T-cell (primary cell): Measurements from ENCODE around the gene HEY2. TPM values are rescaled to one million over a fixed set of nuclear protein-coding genes. Genes with fewer than 3 reads are reported as not detected.

Experiments
- ATAC-seq, 4 experiments: fragments of 200-7000 bp in 3 of 4; fragments of 150-1000 bp in 1 of 4; cut with Tn5 transposase; replicated peaks in 1 of 4; 1 replicate in 3 of 4; 2 replicates in 1 of 4; pipeline ENCODE4 v1.10.0; 2021; ENCODE audit warnings: moderate library complexity in 3 of 4, mild to moderate bottlenecking in 2 of 4, moderate number of reproducible peaks in 1 of 4
- CTCF ChIA-PET, 2 donors: fragments of 300-600 bp; sonication (Branson Sonifier 250); formaldehyde crosslinking; loops; one replicate each; lab custom pipeline; 2022; ENCODE audit warnings: antibody characterized with exemption in 2 of 2; lab: Charles Lee
- POLR2A ChIA-PET, 2 donors: fragments of 300-600 bp; sonication (Branson Sonifier 250); formaldehyde crosslinking; loops; one replicate each; lab custom pipeline; 2022; ENCODE audit warnings: antibody characterized with exemption in 2 of 2; lab: Charles Lee
- DNase-seq, 35 experiments: peaks; one replicate each; pipeline versions ENCODE4 v3.0.0 to v3.0.0-alpha.2; 2013 to 2023
- H3K27ac ChIP-seq: one replicate; pipeline ENCODE4 v1.5.1; 2013; ENCODE audit warnings: low read length
- H3K27me3 ChIP-seq, 2 experiments: replicated peaks in 1 of 2; 1 replicate in 1 of 2; 2 replicates in 1 of 2; pipeline versions ENCODE4 v1.6.1 to v1.7.0; 2013; ENCODE audit warnings: low read length in 1 of 2, mixed read lengths in 1 of 2; ENCODE audit not compliant: control insufficient read depth in 2 of 2, insufficient read depth in 2 of 2; ENCODE audit errors: extremely low read depth in 1 of 2
- H3K36me3 ChIP-seq, 2 donors: 1 replicate in 1 of 2; 2 replicates in 1 of 2; pipeline versions ENCODE4 v1.6.1 to v1.7.0; 2013; ENCODE audit warnings: low read length in 1 of 2; ENCODE audit not compliant: control insufficient read depth in 2 of 2, insufficient read depth in 1 of 2; ENCODE audit errors: extremely low read depth in 1 of 2
- H3K4me1 ChIP-seq, 2 experiments: 1 replicate in 1 of 2; 2 replicates in 1 of 2; pipeline versions ENCODE4 v1.6.1 to v1.7.0; 2013; ENCODE audit warnings: low read length in 2 of 2, mixed read lengths in 1 of 2; ENCODE audit not compliant: insufficient read depth in 2 of 2, control insufficient read depth in 1 of 2; ENCODE audit errors: extremely low read depth in 1 of 2
- H3K4me3 ChIP-seq, 2 donors: 1 replicate in 1 of 2; 2 replicates in 1 of 2; pipeline versions ENCODE4 v1.5.1 to v1.7.0; 2013; ENCODE audit warnings: mild to moderate bottlenecking in 2 of 2, low read length in 1 of 2, moderate library complexity in 1 of 2; ENCODE audit not compliant: control insufficient read depth in 1 of 2; ENCODE audit errors: extremely low read depth in 1 of 2
- H3K9me3 ChIP-seq: 2 replicates; pipeline ENCODE4 v1.7.0; 2013
- H3K27ac Mint-ChIP-seq, 2 donors: one replicate each; pipeline ENCODE4 v1.8.0; 2020 to 2021; ENCODE audit warnings: mild to moderate bottlenecking in 2 of 2, mixed read lengths in 2 of 2
- H3K27me3 Mint-ChIP-seq, 2 donors: one replicate each; pipeline ENCODE4 v1.8.0; 2021 to 2022; ENCODE audit warnings: mixed read lengths in 2 of 2
- H3K36me3 Mint-ChIP-seq: one replicate; pipeline ENCODE4 v1.8.0; 2021; ENCODE audit warnings: mixed read lengths
- H3K4me1 Mint-ChIP-seq, 3 donors: one replicate each; pipeline ENCODE4 v1.8.0; 2020 to 2022; ENCODE audit warnings: mixed read lengths in 3 of 3, mild to moderate bottlenecking in 1 of 3
- H3K4me3 Mint-ChIP-seq, 3 donors: one replicate each; pipeline ENCODE4 v1.8.0; 2020 to 2022; ENCODE audit warnings: mild to moderate bottlenecking in 3 of 3, mixed read lengths in 3 of 3, moderate library complexity in 3 of 3
- H3K9me3 Mint-ChIP-seq, 3 donors: one replicate each; pipeline ENCODE4 v1.8.0; 2020 to 2022; ENCODE audit warnings: mixed read lengths in 3 of 3
- WGBS: methylation state at CpG from one replicate; pipeline ENCODE4 v1.1.5; 2013; ENCODE audit warnings: missing lambda C conversion rate; ENCODE audit not compliant: insufficient coverage; 5-methylcytosine and 5-hydroxymethylcytosine counted together
- total RNA-seq, 35 experiments: library from RNA in 6 of 35; stranded (reverse) in 6 of 35; fragments of 120-200 nt in 1 of 35; gene quantifications; one replicate each; pipeline versions ENCODE4 v1.2.1 to v1.2.4 and lab custom pipeline; 2013 to 2026

Gene HEY2
- total RNA-seq, 5 donors from 2014 or later (not counting 1 experiment from before 2014, with no cell fraction given), result 0.16 to 0.32 (median 0.24) TPM; not detected in 1

GRCh38 chr6:125754566-125754965, 5.1 kb downstream of the HEY2 start:
- Histone ChIP-seq H3K36me3 (no peaks in the 10 kb centered on the region), H3K4me1 (peaks cover 5 to 9% of the 10 kb centered on the region in 2 experiments), H3K4me3 (no peak overlapping the region), H3K9me3 (no peaks in the 10 kb centered on the region), H3K27me3 (peaks cover 6 to 15% of the 10 kb centered on the region in 2 experiments), H3K27ac (no peak overlapping the region)
- Mint-ChIP-seq H3K4me1 (peaks cover 15 to 22% (median 15%) of the 10 kb centered on the region in 3 donors), H3K27ac (no peak overlapping the region), H3K4me3 (no peak overlapping the region), H3K9me3 (no peaks in the 10 kb centered on the region), H3K27me3 (peaks cover 31 to 43% of the 10 kb centered on the region in 2 donors), H3K36me3 (no peaks in the 10 kb centered on the region)
- no peak for DNase-seq
- POLR2A ChIA-PET, result interaction anchor here in 1 of 2 donors (0.6 kb wide), 1 partner anchor 438 kb away, joined by 3 read pairs; no protein-coding TSS in a partner anchor
- no CpG with 5 or more reads among the region's 2 CpGs for WGBS
- CTCF ChIA-PET, result interaction anchor here (0.5 to 5.0 kb wide), 12 partner anchors 9 to 444 kb away, joined by 3 to 81 read pairs (median 4); partner anchors contain the start of genes NCOA7 (in 1 of the 2) and TRMT11 (in 1 of the 2)
- ATAC-seq, result no peak

- H3K4me1 Mint-ChIP-seq, result peaks cover 0 to 3% (median 0%) of the 10 kb centered on the region in 3 donors
- WGBS, result 83% methylated on average over 30 of the region's 42 CpGs
- no peaks in the 10 kb centered on the region for H3K36me3 Mint-ChIP-seq
- H3K36me3 ChIP-seq, result no peaks in the 10 kb centered on the region
- H3K27me3 Mint-ChIP-seq, result peaks cover 32 to 35% of the 10 kb centered on the region in 2 donors
- peaks cover 0 to 10% of the 10 kb centered on the region in 2 experiments for H3K27me3 ChIP-seq
- H3K4me1 ChIP-seq, result peaks cover 0 to 4% of the 10 kb centered on the region in 2 experiments
- no peaks in the 10 kb centered on the region for H3K9me3 Mint-ChIP-seq
- ChIA-PET CTCF (interaction anchor here (0.7 to 1.4 kb wide), 4 partner anchors 8 to 18 kb away, joined by 3 to 5 read pairs (median 4); partner anchors contain the start of gene HEY2 (in 1 of the 2)), POLR2A (no interaction called here)
- ATAC-seq (no peak), DNase-seq (peak in 3 of 35 experiments; percentile 11 to 13 (median 13))
- no peak overlapping the region for H3K4me3 Mint-ChIP-seq
- H3K4me3 ChIP-seq, result no peak overlapping the region
- H3K9me3 ChIP-seq, result no peaks in the 10 kb centered on the region
- H3K27ac ChIP-seq, result no peak overlapping the region
- peak overlapping the region in 1 of 2 donors; percentile 53 for H3K27ac Mint-ChIP-seq
Measured at GRCh38 chr6:125759184-125759902, 9.9 kb downstream of the HEY2 start.

- peaks cover 0 to 3% (median 0%) of the 10 kb centered on the region in 3 donors for H3K4me1 Mint-ChIP-seq
- Histone ChIP-seq H3K9me3 (no peaks in the 10 kb centered on the region), H3K36me3 (no peaks in the 10 kb centered on the region), H3K4me3 (no peak overlapping the region), H3K27ac (no peak overlapping the region), H3K27me3 (peaks cover 0 to 10% of the 10 kb centered on the region in 2 experiments), H3K4me1 (peaks cover 0 to 4% of the 10 kb centered on the region in 2 experiments)
- WGBS, result 80% methylated on average over 1 of the region's 5 CpGs
- no peaks in the 10 kb centered on the region for H3K36me3 Mint-ChIP-seq
- DNase-seq, result no peak
- no peak for ATAC-seq
- no peak overlapping the region for H3K27ac Mint-ChIP-seq
- CTCF ChIA-PET, result interaction anchor here (0.6 to 1.4 kb wide), 4 partner anchors 8 to 18 kb away, joined by 3 to 4 read pairs (median 3); partner anchors contain the start of gene HEY2 (in 1 of the 2)
- no peaks in the 10 kb centered on the region for H3K9me3 Mint-ChIP-seq
- H3K4me3 Mint-ChIP-seq, result no peak overlapping the region
- peaks cover 27 to 34% of the 10 kb centered on the region in 2 donors for H3K27me3 Mint-ChIP-seq
- POLR2A ChIA-PET, result interaction anchor here in 1 of 2 donors (0.6 kb wide), 1 partner anchor 32 kb away, joined by 3 read pairs; no protein-coding TSS in a partner anchor
Measured at GRCh38 chr6:125759959-125760457, 10.6 kb downstream of the HEY2 start.

GRCh38 chr6:125764121-125764671, 14.8 kb downstream of the HEY2 start:
- Mint-ChIP-seq H3K36me3 (no peaks in the 10 kb centered on the region), H3K27me3 (peaks cover 44 to 53% of the 10 kb centered on the region in 2 donors), H3K27ac (no peak overlapping the region), H3K9me3 (no peaks in the 10 kb centered on the region), H3K4me3 (no peak overlapping the region), H3K4me1 (peaks cover 0 to 3% (median 0%) of the 10 kb centered on the region in 3 donors)
- Histone ChIP-seq H3K36me3 (no peaks in the 10 kb centered on the region), H3K9me3 (no peaks in the 10 kb centered on the region), H3K4me3 (no peak overlapping the region), H3K4me1 (peaks cover 0 to 4% of the 10 kb centered on the region in 2 experiments), H3K27me3 (peaks cover 0 to 22% of the 10 kb centered on the region in 2 experiments), H3K27ac (no peak overlapping the region)
- no CpG with 5 or more reads among the region's 2 CpGs for WGBS
- POLR2A ChIA-PET, result interaction anchor here (0.5 to 1.0 kb wide), 3 partner anchors 19 to 433 kb away, joined by 3 to 7 read pairs (median 3); no protein-coding TSS in a partner anchor
- ATAC-seq (peak in 1 of 4 experiments; percentile 28), DNase-seq (no peak)
- CTCF ChIA-PET, result interaction anchor here (0.6 to 2.2 kb wide), 9 partner anchors 9 to 455 kb away, joined by 3 to 7 read pairs (median 3); no protein-coding TSS in a partner anchor

- Histone ChIP-seq H3K27me3 (peaks cover 0 to 17% of the 10 kb centered on the region in 2 experiments), H3K9me3 (no peaks in the 10 kb centered on the region), H3K36me3 (no peaks in the 10 kb centered on the region), H3K4me3 (no peak overlapping the region), H3K27ac (no peak overlapping the region), H3K4me1 (peaks cover 0 to 4% of the 10 kb centered on the region in 2 experiments)
- Mint-ChIP-seq H3K27ac (no peak overlapping the region), H3K4me3 (no peak overlapping the region), H3K9me3 (no peaks in the 10 kb centered on the region), H3K4me1 (peaks cover 0 to 4% (median 2%) of the 10 kb centered on the region in 3 donors), H3K27me3 (peaks cover 34 to 43% of the 10 kb centered on the region in 2 donors), H3K36me3 (no peaks in the 10 kb centered on the region)
- ChIA-PET CTCF (interaction anchor here (0.9 to 2.2 kb wide), 6 partner anchors 9 to 454 kb away, joined by 3 to 6 read pairs (median 4); no protein-coding TSS in a partner anchor), POLR2A (no interaction called here)
- 67% methylated on average over 1 of the region's 1 CpG for WGBS
- ATAC-seq (no peak), DNase-seq (no peak)
Measured at GRCh38 chr6:125765944-125766343, 16.5 kb downstream of the HEY2 start.

- H3K9me3 Mint-ChIP-seq, result no peaks in the 10 kb centered on the region
- DNase-seq, result no peak
- Histone ChIP-seq H3K4me1 (peaks cover 0 to 4% of the 10 kb centered on the region in 2 experiments), H3K9me3 (no peaks in the 10 kb centered on the region), H3K36me3 (no peaks in the 10 kb centered on the region), H3K27me3 (peaks cover 0 to 17% of the 10 kb centered on the region in 2 experiments), H3K27ac (no peak overlapping the region), H3K4me3 (no peak overlapping the region)
- no peak for ATAC-seq
- H3K4me3 Mint-ChIP-seq, result no peak overlapping the region
- no peaks in the 10 kb centered on the region for H3K36me3 Mint-ChIP-seq
- ChIA-PET CTCF (interaction anchor here (0.7 to 2.2 kb wide), 6 partner anchors 9 to 456 kb away, joined by 3 to 8 read pairs (median 7); no protein-coding TSS in a partner anchor), POLR2A (no interaction called here)
- H3K27me3 Mint-ChIP-seq, result peaks cover 29 to 43% of the 10 kb centered on the region in 2 donors
- no peak overlapping the region for H3K27ac Mint-ChIP-seq
- H3K4me1 Mint-ChIP-seq, result peaks cover 0 to 4% (median 2%) of the 10 kb centered on the region in 3 donors
- WGBS, result 68% methylated on average over 3 of the region's 4 CpGs
Measured at GRCh38 chr6:125766641-125767040, 17.2 kb downstream of the HEY2 start.
